Endothelial cell of umbilical vein (primary cell): ENCODE data around the gene TPM1. TPM values are rescaled to one million over a fixed set of nuclear protein-coding genes. Genes with fewer than 3 reads are reported as not detected.
A peak's percentile ranks its signal among the peaks of the same experiment; 100 is the strongest.

Experiments
- BruUV-seq: library from RNA; stranded (reverse); fragments of 400-500 nt; replicated peaks from 2 replicates; lab custom pipeline; 2021; lab: Mats Ljungman, UMichigan
- CTCF ChIA-PET: fragments of 300-600, 350-600 bp; sonication (Branson Sonifier 250); formaldehyde crosslinking; loops from one replicate; lab custom pipeline; 2021; ENCODE audit warnings: antibody characterized with exemption, inconsistent platforms; lab: Charles Lee
- POLR2A ChIA-PET: fragments of 300-600, 350-600 bp; sonication (Branson Sonifier 250); formaldehyde crosslinking; loops from one replicate; lab custom pipeline; 2021; ENCODE audit warnings: antibody characterized with exemption, inconsistent platforms; lab: Charles Lee
- DNase-seq: peaks from one replicate; pipeline ENCODE4 v3.0.0-alpha.2; 2011; ENCODE audit warnings: low read depth, low spot score
- FAIRE-seq: peaks from 2 replicates; lab custom pipeline; 2011; peaks lifted over from hg19 to GRCh38; lab: Jason Lieb, UNC
- H2AFZ ChIP-seq: 2 replicates; pipeline ENCODE4 v1.6.0; 2012; ENCODE audit warnings: low read depth, low read length, control low read depth, inconsistent platforms
- H3K27ac ChIP-seq: 2 replicates; pipeline ENCODE4 v1.5.1; 2011; ENCODE audit warnings: low read depth, mild to moderate bottlenecking, control low read depth, low read length, moderate library complexity; ENCODE audit not compliant: insufficient read depth
- H3K27me3 ChIP-seq, 2 experiments: 2 replicates each; pipeline versions ENCODE4 v1.6.0 to v1.6.1; 2011; ENCODE audit warnings: low read length in 2 of 2, mixed read lengths in 1 of 2; ENCODE audit not compliant: control insufficient read depth in 2 of 2, insufficient read depth in 2 of 2
- H3K36me3 ChIP-seq, 2 experiments: 2 replicates in 1 of 2; 3 replicates in 1 of 2; pipeline ENCODE4 v1.5.1; 2011; ENCODE audit warnings: low read length in 2 of 2, mild to moderate bottlenecking in 1 of 2, moderate library complexity in 1 of 2; ENCODE audit not compliant: control insufficient read depth in 2 of 2, insufficient read depth in 2 of 2; ENCODE audit errors: extremely low read depth in 1 of 2
- H3K4me1 ChIP-seq: 3 replicates; pipeline ENCODE4 v1.5.1; 2011; ENCODE audit warnings: mild to moderate bottlenecking, low read length; ENCODE audit not compliant: control insufficient read depth, insufficient read depth; ENCODE audit errors: extremely low read depth
- H3K4me2 ChIP-seq: 2 replicates; pipeline ENCODE4 v1.6.1; 2011; ENCODE audit warnings: low read length, control low read depth, mixed read lengths; ENCODE audit not compliant: insufficient read depth
- H3K4me3 ChIP-seq, 3 experiments: fragments of 200-600 bp in 1 of 3; sonication (generic), shearing (Covaris generic) in 1 of 3; replicated peaks in 1 of 3; 2 replicates each; pipeline ENCODE4 v1.5.1; 2011 to 2016; ENCODE audit warnings: control low read depth in 3 of 3, low read length in 3 of 3, mild to moderate bottlenecking in 2 of 3, inconsistent platforms in 1 of 3, low read depth in 1 of 3, moderate library complexity in 1 of 3; ENCODE audit not compliant: insufficient read depth in 1 of 3
- H3K79me2 ChIP-seq: 2 replicates; pipeline ENCODE4 v1.6.0; 2012; ENCODE audit warnings: low read length, inconsistent platforms; ENCODE audit not compliant: control insufficient read depth, insufficient read depth
- H3K9ac ChIP-seq: replicated peaks from 2 replicates; pipeline ENCODE3; 2011; ENCODE audit warnings: low read length, control low read depth; ENCODE audit not compliant: insufficient read depth; ENCODE audit errors: extremely low read depth
- H3K9me1 ChIP-seq: replicated peaks from 3 replicates; pipeline ENCODE4 v1.6.0; 2011; ENCODE audit warnings: mild to moderate bottlenecking, low read length; ENCODE audit not compliant: control insufficient read depth, insufficient read depth; ENCODE audit errors: extremely low read depth
- H3K9me3 ChIP-seq: replicated peaks from 2 replicates; pipeline ENCODE4 v1.5.1; 2012; ENCODE audit warnings: low read length, inconsistent platforms; ENCODE audit not compliant: control insufficient read depth, insufficient read depth
- H4K20me1 ChIP-seq: replicated peaks from 2 replicates; pipeline ENCODE3; 2011; ENCODE audit warnings: mild to moderate bottlenecking, low read length; ENCODE audit not compliant: control insufficient read depth, insufficient read depth; ENCODE audit errors: extremely low read depth
- EZH2 ChIP-seq: IDR thresholded peaks from 2 replicates; pipeline ENCODE4 v1.6.1; 2012; ENCODE audit warnings: borderline replicate concordance, low read depth, mild to moderate bottlenecking, moderate library complexity, low read length, inconsistent platforms; ENCODE audit not compliant: severe bottlenecking
- FOS ChIP-seq: IDR thresholded peaks from 2 replicates; pipeline ENCODE4 v1.6.1; 2011; ENCODE audit warnings: mild to moderate bottlenecking, low read length, moderate library complexity, borderline replicate concordance; ENCODE audit not compliant: insufficient read depth
- GATA2 ChIP-seq: IDR thresholded peaks from 2 replicates; pipeline ENCODE4 v1.7.0; 2011; ENCODE audit warnings: low read depth, mild to moderate bottlenecking, moderate library complexity, mixed read lengths, low read length; ENCODE audit not compliant: insufficient read length, insufficient read depth
- JUN ChIP-seq: IDR thresholded peaks from 2 replicates; pipeline ENCODE4 v1.6.1; 2011; ENCODE audit warnings: borderline replicate concordance, low read depth; ENCODE audit not compliant: insufficient read length, insufficient read depth
- MAX ChIP-seq: IDR thresholded peaks from 2 replicates; pipeline ENCODE4 v1.6.1; 2011; ENCODE audit not compliant: insufficient read depth, insufficient read length
- MYC ChIP-seq: IDR thresholded peaks from one replicate; pipeline ENCODE4 v1.6.1; 2011; ENCODE audit warnings: mild to moderate bottlenecking, low read depth, low read length
- POLR2A ChIP-seq: IDR thresholded peaks from 2 replicates; pipeline ENCODE4 v1.6.1; 2012; ENCODE audit warnings: low read depth, mild to moderate bottlenecking, control low read depth, low read length
- POLR2AphosphoS5 ChIP-seq: IDR thresholded peaks from 2 replicates; pipeline ENCODE4 v1.6.1; 2012; ENCODE audit warnings: low read depth, mild to moderate bottlenecking, control low read depth, low read length, moderate library complexity; ENCODE audit not compliant: insufficient read depth
- dilution Hi-C: fragments of 300-500 bp; cut with MboI; formaldehyde crosslinking; loops from one replicate; pipeline ENCODE4 v1.15.0; 2019; ENCODE audit warnings: low sequenced_read_pairs; ENCODE audit not compliant: extremely low pct_ligation_motif_present
- intact Hi-C: fragments of 100-400 bp; cut with micrococcal nuclease; formaldehyde crosslinking; loops from one replicate; pipeline ENCODE4 v1.10.0; 2022
- polyA plus RNA-seq, 4 experiments: library from polyadenylated mRNA; depleted of rRNA in 3 of 4; stranded (reverse) in 3 of 4; unstranded in 1 of 4; fragments of >200 nt; gene quantifications; 2 replicates each; pipeline versions ENCODE4 v1.2.1 to v1.2.3, GENCODE V29; 2011 to 2012; ENCODE audit warnings: missing spikeins in 1 of 4
- total RNA-seq: library from RNA; stranded (reverse); gene quantifications from 2 replicates; pipeline ENCODE4 v1.2.3, GENCODE V29; 2021
- TF ChIP-seq, protein P1 (sequence below), 2 donors: IDR thresholded peaks; 1 replicate in 1 of 2; 2 replicates in 1 of 2; pipeline ENCODE4 v1.5.1; 2011; ENCODE audit warnings: low read length in 2 of 2, mild to moderate bottlenecking in 2 of 2, moderate library complexity in 2 of 2, control low read depth in 1 of 2, inconsistent platforms in 1 of 2, low read depth in 1 of 2; ENCODE audit not compliant: insufficient read depth in 1 of 2; ENCODE audit errors: extremely low read depth in 1 of 2

Gene TPM1
- total and polyA plus RNA-seq, 2 donors (not counting 3 experiments of a cell fraction or from before 2014, with no cell fraction given), result 518 to 558 TPM

- peaks cover 70% of the 10 kb centered on the region for H3K4me1 ChIP-seq
- TF ChIP-seq MYC, result no peak
- TF ChIP-seq POLR2A, result peak; percentile 44
- TF ChIP-seq GATA2, result no peak
- no peak for TF ChIP-seq JUN
These were observed 4.6 kb downstream of the TPM1 start for GRCh38 chr15:63046917-63047760.

DNA sequence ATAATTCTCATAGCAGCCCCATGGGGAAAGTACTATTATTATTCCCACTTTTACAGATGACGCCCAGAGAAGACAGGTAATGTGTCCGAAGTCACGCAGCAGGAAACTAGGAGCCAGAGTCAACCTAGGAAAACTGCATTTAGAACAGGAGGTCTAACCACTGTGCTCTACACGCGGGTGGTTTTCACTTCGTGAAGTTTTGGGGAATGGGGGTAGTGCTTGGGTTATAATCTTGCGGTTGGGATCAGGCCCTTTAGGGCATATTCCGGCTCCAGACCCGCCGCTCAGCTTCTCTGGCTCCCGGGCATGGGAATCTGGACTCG lies 5.2 kb downstream of the TPM1 start:
- peak overlapping the region; percentile 68 for H3K27ac ChIP-seq
- dilution Hi-C loops, result no loop called here
- H3K79me2 ChIP-seq, result peaks cover 89% of the 10 kb centered on the region
- peaks cover 76% of the 10 kb centered on the region for H3K4me1 ChIP-seq
- no peak overlapping the region for H2AFZ ChIP-seq
- DNase-seq (no peak), FAIRE-seq (peak; percentile 74)
- H3K9me3 ChIP-seq, result no peaks in the 10 kb centered on the region
- peaks cover 2 to 8% of the 10 kb centered on the region in 2 experiments for H3K36me3 ChIP-seq
- no peaks in the 10 kb centered on the region for H4K20me1 ChIP-seq
- H3K4me3 ChIP-seq, result peak overlapping the region; percentile 16 to 87 (median 69)
- intact Hi-C loops, result loop anchor here (1.0 to 2.0 kb wide), 8 partner anchors 46 to 356 kb away; partner anchors contain the start of genes LACTB and RAB8B
- H3K9ac ChIP-seq, result peak overlapping the region; percentile 46
- no peak for TF ChIP-seq JUN
- TF ChIP-seq EZH2, result no peak
- no peak for TF ChIP-seq POLR2AphosphoS5
- TF ChIP-seq FOS, result no peak
- no peak for TF ChIP-seq POLR2A
- TF ChIP-seq MYC, result no peak
- TF ChIP-seq, protein P1, sequence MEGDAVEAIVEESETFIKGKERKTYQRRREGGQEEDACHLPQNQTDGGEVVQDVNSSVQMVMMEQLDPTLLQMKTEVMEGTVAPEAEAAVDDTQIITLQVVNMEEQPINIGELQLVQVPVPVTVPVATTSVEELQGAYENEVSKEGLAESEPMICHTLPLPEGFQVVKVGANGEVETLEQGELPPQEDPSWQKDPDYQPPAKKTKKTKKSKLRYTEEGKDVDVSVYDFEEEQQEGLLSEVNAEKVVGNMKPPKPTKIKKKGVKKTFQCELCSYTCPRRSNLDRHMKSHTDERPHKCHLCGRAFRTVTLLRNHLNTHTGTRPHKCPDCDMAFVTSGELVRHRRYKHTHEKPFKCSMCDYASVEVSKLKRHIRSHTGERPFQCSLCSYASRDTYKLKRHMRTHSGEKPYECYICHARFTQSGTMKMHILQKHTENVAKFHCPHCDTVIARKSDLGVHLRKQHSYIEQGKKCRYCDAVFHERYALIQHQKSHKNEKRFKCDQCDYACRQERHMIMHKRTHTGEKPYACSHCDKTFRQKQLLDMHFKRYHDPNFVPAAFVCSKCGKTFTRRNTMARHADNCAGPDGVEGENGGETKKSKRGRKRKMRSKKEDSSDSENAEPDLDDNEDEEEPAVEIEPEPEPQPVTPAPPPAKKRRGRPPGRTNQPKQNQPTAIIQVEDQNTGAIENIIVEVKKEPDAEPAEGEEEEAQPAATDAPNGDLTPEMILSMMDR (IDR thresholded peaks at IDR 0.05; ENCODE audit: extremely low read depth in 1 of 2, insufficient read depth in 1 of 2, low read depth in 1 of 2, low read length in 2 of 2), result no peak
- no peak for TF ChIP-seq GATA2
- TF ChIP-seq MAX, result no peak
- H3K4me2 ChIP-seq, result peak overlapping the region; percentile 96
- BruUV-seq, result no TSS peak
- no peaks in the 10 kb centered on the region for H3K27me3 ChIP-seq
- CTCF ChIA-PET, result interaction anchor here (0.6 to 5.5 kb wide), 52 partner anchors 9 to 356 kb away, joined by 3 to 52 read pairs (median 4); partner anchors contain the start of genes APH1B and RPS27L
- H3K9me1 ChIP-seq, result no peaks in the 10 kb centered on the region
- POLR2A ChIA-PET, result interaction anchor here (1.0 to 6.6 kb wide), 9 partner anchors 110 to 266 kb away, joined by 3 to 70 read pairs (median 7); partner anchors contain the start of gene RPS27L

More at GRCh38 chr15:63046917-63047760, 4.6 kb downstream of the TPM1 start:
- ChIA-PET CTCF (interaction anchor here (0.6 to 5.5 kb wide), 49 partner anchors 10 to 357 kb away, joined by 3 to 52 read pairs (median 5); partner anchors contain the start of genes APH1B and RPS27L), POLR2A (interaction anchor here (0.8 to 6.6 kb wide), 9 partner anchors 16 to 265 kb away, joined by 3 to 70 read pairs (median 7); partner anchors contain the start of gene RPS27L)
- dilution Hi-C loops, result no loop called here
- no peaks in the 10 kb centered on the region for H3K27me3 ChIP-seq
- peak overlapping the region in 2 of 3 experiments; percentile 87 to 95 for H3K4me3 ChIP-seq
- peak; percentile 40 for DNase-seq
- peaks cover 2 to 8% of the 10 kb centered on the region in 2 experiments for H3K36me3 ChIP-seq
- intact Hi-C loops, result no loop called here
- H3K79me2 ChIP-seq, result peaks cover 85% of the 10 kb centered on the region
- H3K27ac ChIP-seq, result peak overlapping the region; percentile 68
- H3K9me1 ChIP-seq, result no peaks in the 10 kb centered on the region
- H2AFZ ChIP-seq, result no peak overlapping the region
- no TSS peak for BruUV-seq
- peak overlapping the region; percentile 46 for H3K9ac ChIP-seq
- FAIRE-seq, result no peak
- H3K4me2 ChIP-seq, result peak overlapping the region; percentile 96
- no peaks in the 10 kb centered on the region for H4K20me1 ChIP-seq
- no peaks in the 10 kb centered on the region for H3K9me3 ChIP-seq
